ENCODE measurements around the gene CCL26.
"Not testable (repeated sequence)": the region's sequence is repeated elsewhere in the genome, so short reads cannot be mapped to it uniquely, and the experiment has no call there.

- TF ChIP-seq CTCF (IDR thresholded peaks at IDR 0.05 in 8 of 11, conservative IDR thresholded peaks at IDR 0.05 in 3 of 11); POLR2A (IDR thresholded peaks at IDR 0.05): not testable (repeated sequence)
Observed at GRCh38 chr7:75780647-75781273, 8.7 kb upstream of the CCL26 start.
